ENCODE data around the gene PIK3C2G. TPM values are rescaled to one million over a fixed set of nuclear protein-coding genes. Genes with fewer than 3 reads are reported as not detected.

PIK3C2G gene
- total RNA-seq, 2 donors from 2014 or later = not detected

DNA sequence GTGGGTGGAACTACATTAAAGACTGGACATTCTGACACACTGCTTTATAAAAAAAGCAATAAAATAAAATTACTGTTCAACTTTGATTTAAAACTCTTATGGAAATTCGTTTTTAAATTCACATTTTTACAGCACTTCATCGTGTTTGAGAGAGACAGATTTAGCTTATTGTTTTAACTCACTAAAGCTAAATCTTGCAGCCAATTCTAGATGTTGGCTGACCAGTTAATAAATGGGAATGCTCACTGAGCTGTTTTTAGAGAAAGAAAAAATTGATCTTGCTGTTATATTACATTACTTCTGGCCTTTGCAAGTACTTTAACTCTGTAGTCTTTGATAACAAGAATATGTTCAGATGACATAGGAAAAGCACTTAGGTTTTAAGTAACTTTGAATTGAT, 319.4 kb downstream of the PIK3C2G start:
- H3K9ac ChIP-seq (ENCODE audit: extremely low read depth, low read length, poor library complexity, severe bottlenecking) = no peak overlapping the region
- H3K27me3 Mint-ChIP-seq (ENCODE audit: insufficient read depth) = no peaks in the 10 kb centered on the region
- no peak overlapping the region for H3K4me3 ChIP-seq (ENCODE audit: low read length)
- TF ChIP-seq, protein P1, sequence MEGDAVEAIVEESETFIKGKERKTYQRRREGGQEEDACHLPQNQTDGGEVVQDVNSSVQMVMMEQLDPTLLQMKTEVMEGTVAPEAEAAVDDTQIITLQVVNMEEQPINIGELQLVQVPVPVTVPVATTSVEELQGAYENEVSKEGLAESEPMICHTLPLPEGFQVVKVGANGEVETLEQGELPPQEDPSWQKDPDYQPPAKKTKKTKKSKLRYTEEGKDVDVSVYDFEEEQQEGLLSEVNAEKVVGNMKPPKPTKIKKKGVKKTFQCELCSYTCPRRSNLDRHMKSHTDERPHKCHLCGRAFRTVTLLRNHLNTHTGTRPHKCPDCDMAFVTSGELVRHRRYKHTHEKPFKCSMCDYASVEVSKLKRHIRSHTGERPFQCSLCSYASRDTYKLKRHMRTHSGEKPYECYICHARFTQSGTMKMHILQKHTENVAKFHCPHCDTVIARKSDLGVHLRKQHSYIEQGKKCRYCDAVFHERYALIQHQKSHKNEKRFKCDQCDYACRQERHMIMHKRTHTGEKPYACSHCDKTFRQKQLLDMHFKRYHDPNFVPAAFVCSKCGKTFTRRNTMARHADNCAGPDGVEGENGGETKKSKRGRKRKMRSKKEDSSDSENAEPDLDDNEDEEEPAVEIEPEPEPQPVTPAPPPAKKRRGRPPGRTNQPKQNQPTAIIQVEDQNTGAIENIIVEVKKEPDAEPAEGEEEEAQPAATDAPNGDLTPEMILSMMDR (conservative IDR thresholded peaks at IDR 0.05) = no peak
- H3K36me3 ChIP-seq (ENCODE audit: control insufficient read depth, insufficient read depth, low read length) = no peaks in the 10 kb centered on the region
- no peaks in the 10 kb centered on the region for H3K27me3 ChIP-seq (ENCODE audit: control insufficient read depth, insufficient read depth, low read length, poor library complexity, severe bottlenecking)
- H3K9me3 ChIP-seq (ENCODE audit: control insufficient read depth, low read length) = peaks cover 30% of the 10 kb centered on the region
- H3K4me3 Mint-ChIP-seq = no peak overlapping the region
- H3K27ac Mint-ChIP-seq = no peak overlapping the region
- 91 to 94% methylated on average over 2 of the region's 2 CpGs for WGBS, 2 experiments (ENCODE audit: insufficient coverage in 1 of 2, insufficient read length in 1 of 2)
- H3K4me1 Mint-ChIP-seq = no peaks in the 10 kb centered on the region
- DNase-seq = no peak
- H3K4me1 ChIP-seq (ENCODE audit: control insufficient read depth, insufficient read depth, low read length) = no peaks in the 10 kb centered on the region
- H3K36me3 Mint-ChIP-seq (ENCODE audit: low read depth) = peaks cover 7% of the 10 kb centered on the region
- H3K9me3 Mint-ChIP-seq = peaks cover 24% of the 10 kb centered on the region
- H3K27ac ChIP-seq (ENCODE audit: low read depth, low read length) = no peak overlapping the region

DNA sequence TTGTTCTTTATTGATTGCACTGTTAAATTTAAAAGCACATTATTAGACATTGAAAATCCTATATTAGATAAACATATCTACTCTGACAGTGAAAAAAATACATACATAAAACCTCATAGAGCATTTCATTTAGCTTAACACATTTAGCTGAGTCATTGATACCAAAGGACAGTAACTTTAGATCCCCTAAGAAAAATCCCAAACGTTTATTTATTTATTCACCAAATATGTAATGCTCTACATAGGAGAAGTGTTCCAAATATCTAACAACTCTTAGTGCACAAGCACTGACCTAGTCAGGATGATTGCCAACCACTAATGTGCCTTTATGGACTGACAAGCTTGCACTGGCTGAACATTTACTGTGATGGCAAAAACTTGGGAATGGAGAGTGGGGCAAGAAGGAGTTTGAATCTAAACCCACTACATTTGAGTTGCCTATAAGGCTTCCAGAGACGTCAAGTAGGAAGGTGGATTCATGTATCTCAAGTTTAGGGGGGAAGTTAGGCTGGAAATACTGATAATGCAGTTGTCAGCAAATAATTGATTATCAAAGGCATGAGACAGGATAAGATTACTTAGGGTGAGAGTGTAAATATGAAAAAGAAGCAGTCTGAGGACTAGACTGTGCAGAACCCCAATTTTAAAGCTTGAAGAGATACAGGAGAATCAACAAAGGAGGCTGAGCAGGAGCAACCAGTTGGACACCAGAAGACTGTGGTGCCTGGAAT, 320.1 kb downstream of the PIK3C2G start:
- Histone ChIP-seq H3K27ac (ENCODE audit: low read depth, low read length) (no peak overlapping the region), H3K4me3 (ENCODE audit: low read length) (no peak overlapping the region)

DNA sequence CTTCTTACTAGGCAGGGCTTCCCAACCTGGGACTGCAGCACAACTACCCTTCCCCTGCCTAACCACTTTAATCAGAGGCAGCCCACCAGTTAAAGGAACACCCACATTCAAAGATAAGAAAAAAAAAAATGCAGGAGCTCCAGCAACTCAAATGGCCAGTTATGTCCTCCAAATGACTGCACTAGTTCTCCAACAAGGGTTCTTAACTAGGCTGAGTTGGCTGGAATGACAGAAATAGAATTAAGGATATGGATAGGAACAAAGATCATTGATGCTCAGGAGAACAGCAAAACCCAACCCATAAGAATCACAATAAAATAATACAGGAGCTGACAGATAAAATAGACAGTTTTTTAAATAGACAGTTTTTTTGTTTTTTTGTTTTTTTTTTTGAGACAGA, 322.3 kb downstream of the PIK3C2G start:
- peaks cover 60% of the 10 kb centered on the region for H3K9me3 ChIP-seq (ENCODE audit: control insufficient read depth, low read length)
- TF ChIP-seq, protein P1 (conservative IDR thresholded peaks at IDR 0.05) = no peak
- Mint-ChIP-seq H3K27ac (no peak overlapping the region), H3K36me3 (ENCODE audit: low read depth) (peaks cover 17% of the 10 kb centered on the region), H3K4me1 (no peaks in the 10 kb centered on the region), H3K9me3 (peaks cover 53% of the 10 kb centered on the region), H3K27me3 (ENCODE audit: insufficient read depth) (no peaks in the 10 kb centered on the region), H3K4me3 (no peak overlapping the region)
- no peak overlapping the region for H3K27ac ChIP-seq (ENCODE audit: low read depth, low read length)
- no peak overlapping the region for H3K4me3 ChIP-seq (ENCODE audit: low read length)
- no peaks in the 10 kb centered on the region for H3K36me3 ChIP-seq (ENCODE audit: control insufficient read depth, insufficient read depth, low read length)
- no peak for DNase-seq
- no peaks in the 10 kb centered on the region for H3K4me1 ChIP-seq (ENCODE audit: control insufficient read depth, insufficient read depth, low read length)
- no peak overlapping the region for H3K9ac ChIP-seq (ENCODE audit: extremely low read depth, low read length, poor library complexity, severe bottlenecking)
- no peaks in the 10 kb centered on the region for H3K27me3 ChIP-seq (ENCODE audit: control insufficient read depth, insufficient read depth, low read length, poor library complexity, severe bottlenecking)

More for the DNA sequence above, 320.1 kb downstream of the PIK3C2G start:
- H3K36me3 Mint-ChIP-seq (ENCODE audit: low read depth) = peaks cover 13% of the 10 kb centered on the region
- H3K9me3 ChIP-seq (ENCODE audit: control insufficient read depth, low read length) = peaks cover 37% of the 10 kb centered on the region
- peaks cover 31% of the 10 kb centered on the region for H3K9me3 Mint-ChIP-seq
- no peak for DNase-seq
- no peak overlapping the region for H3K4me3 Mint-ChIP-seq
- H3K9ac ChIP-seq (ENCODE audit: extremely low read depth, low read length, poor library complexity, severe bottlenecking) = no peak overlapping the region
- no peaks in the 10 kb centered on the region for H3K4me1 ChIP-seq (ENCODE audit: control insufficient read depth, insufficient read depth, low read length)
- H3K36me3 ChIP-seq (ENCODE audit: control insufficient read depth, insufficient read depth, low read length) = no peaks in the 10 kb centered on the region
- H3K27me3 Mint-ChIP-seq (ENCODE audit: insufficient read depth) = no peaks in the 10 kb centered on the region
- TF ChIP-seq, protein P1 (conservative IDR thresholded peaks at IDR 0.05) = no peak
- no peak overlapping the region for H3K27ac Mint-ChIP-seq
- no peaks in the 10 kb centered on the region for H3K27me3 ChIP-seq (ENCODE audit: control insufficient read depth, insufficient read depth, low read length, poor library complexity, severe bottlenecking)
- 85 to 95% methylated on average over 2 of the region's 2 CpGs for WGBS, 2 experiments (ENCODE audit: insufficient coverage in 1 of 2, insufficient read length in 1 of 2)
- no peaks in the 10 kb centered on the region for H3K4me1 Mint-ChIP-seq
